Activated effector memory CD4-positive, alpha-beta T cell treated with Interleukin-2 at 50 U/mL for 16 hours (primary cell): ENCODE data around the gene KCNK13.

ENCODE experiments used
- DNase-seq: peaks from one replicate; pipeline ENCODE4 v3.0.0-alpha.2; 2020

Gene KCNK13

GRCh38 chr14:90137807-90138206, 76.0 kb downstream of the KCNK13 start:
- no peak for DNase-seq

DNA sequence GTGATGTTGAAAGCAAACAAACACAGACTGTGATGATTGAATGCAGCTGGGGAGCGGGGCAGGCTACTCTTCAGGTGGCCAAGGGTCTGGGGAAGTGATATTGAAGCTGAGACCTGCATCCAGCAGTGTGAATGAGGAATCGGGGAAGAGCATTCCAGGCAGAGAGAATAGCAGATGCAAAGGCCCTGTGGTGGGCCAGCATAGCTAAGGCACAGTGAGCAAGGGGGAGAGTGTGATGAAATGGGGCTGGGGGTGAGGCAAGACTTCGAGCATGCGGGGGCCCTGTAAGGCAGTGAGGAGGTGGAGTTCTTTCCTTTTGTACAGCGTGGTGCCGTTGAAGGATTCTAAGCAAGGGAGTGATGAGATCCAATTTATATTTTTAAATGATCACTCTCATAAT, 77.4 kb downstream of the KCNK13 start:
- no peak for DNase-seq

- no peak for DNase-seq
Measured at GRCh38 chr14:90140298-90140955, 78.6 kb downstream of the KCNK13 start.

DNA sequence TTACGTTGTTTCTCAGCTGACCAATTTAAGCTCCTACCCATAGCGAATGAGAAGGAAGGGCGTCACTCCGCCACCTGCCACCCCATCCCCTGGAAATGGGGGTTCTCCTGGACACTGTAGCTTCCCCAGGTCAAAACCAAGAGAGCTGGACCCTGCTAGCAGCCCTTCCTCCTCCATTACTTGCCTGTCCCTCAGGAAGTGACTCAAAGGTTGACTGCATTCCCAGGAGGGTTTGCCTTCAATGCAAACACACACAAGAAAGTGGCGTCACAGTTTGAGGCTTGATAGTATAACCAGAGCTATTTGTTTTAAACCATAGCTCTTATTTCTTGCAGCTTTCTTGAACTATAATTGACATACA, 79.1 kb downstream of the KCNK13 start:
- DNase-seq = no peak

DNA sequence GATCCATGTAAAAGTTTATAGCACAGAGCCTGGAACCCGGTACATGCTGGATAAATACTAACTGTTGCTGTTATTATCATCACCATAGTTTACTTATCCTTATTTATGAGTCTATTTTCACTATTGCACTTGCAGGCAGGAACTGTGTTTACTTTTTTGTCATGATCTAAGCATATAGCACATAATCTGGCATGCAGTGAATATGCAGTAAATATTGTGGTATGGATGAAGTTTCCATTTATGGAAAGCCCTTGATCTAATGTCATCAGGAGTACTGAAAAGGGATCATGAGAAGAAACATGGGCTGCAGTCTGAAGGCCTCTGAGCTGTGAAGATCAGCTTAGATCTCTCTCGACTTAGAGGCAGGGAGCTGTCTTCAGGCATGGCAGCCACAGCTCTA, 91.6 kb downstream of the KCNK13 start:
- DNase-seq = no peak

DNA sequence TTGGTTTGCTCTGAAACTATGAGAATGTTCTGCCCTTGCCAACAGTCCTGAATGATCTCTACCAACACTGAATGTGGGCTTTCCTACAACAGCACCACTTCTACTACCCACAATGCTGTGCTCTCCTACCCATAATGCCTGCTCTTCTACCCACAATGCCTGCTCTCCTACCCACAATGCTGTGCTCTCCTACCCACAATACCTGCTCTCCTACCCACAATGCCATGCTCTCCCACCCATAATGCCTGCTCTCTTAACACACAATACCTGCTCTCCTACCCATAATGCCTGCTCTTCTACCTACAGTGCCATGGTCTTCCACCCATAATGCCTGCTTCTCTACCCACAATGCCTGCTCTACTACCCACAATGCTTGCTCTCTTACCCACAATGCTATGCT, 92.3 kb downstream of the KCNK13 start:
- no peak for DNase-seq

- no peak for DNase-seq
Measured at GRCh38 chr14:90159146-90159545, 97.4 kb downstream of the KCNK13 start.

GRCh38 chr14:90159688-90160087, 97.9 kb downstream of the KCNK13 start:
- DNase-seq = no peak

DNA sequence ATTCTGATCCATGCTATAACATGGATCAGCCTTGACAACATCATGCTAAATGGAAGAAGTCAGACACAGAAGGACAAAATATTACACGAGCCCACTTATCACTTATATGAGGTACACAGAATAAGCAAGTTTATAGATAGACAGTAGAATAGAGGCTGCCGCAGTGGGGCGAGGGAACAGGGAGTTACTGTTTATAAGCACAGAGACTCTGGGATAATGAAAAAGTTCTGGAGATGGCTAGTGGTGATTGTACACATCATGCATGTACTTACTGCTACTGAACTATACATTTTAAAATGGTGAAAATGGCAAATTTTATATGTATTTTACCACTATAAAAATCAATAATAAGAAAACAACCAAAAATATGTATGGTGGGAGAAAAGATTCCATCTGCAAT, 99.3 kb downstream of the KCNK13 start:
- no peak for DNase-seq

- no peak for DNase-seq
Measured at GRCh38 chr14:90168425-90169105, 106.8 kb downstream of the KCNK13 start.

GRCh38 chr14:90175631-90176030, 113.8 kb downstream of the KCNK13 start:
- DNase-seq = no peak

GRCh38 chr14:90177539-90178189, 115.9 kb downstream of the KCNK13 start:
- DNase-seq = no peak

DNA sequence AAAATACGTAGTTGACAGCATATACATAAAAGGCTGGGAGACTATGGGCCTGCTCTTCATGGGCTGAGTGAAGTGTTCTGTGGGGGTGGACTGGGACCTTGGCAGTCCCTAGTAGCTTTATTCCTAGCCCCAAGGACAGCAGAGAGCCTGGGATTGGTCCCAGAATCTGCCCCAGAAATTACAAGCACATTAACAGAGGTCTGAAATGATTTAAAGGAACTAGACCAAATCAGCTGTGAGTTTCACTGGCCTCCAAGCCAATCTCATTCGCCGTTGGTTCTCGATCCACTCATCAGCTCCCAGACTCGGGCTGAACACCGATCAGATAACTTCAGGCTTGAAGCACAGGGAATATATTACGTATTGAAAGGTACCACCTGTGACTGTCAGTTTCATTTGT, 117.6 kb downstream of the KCNK13 start:
- no peak for DNase-seq

DNA sequence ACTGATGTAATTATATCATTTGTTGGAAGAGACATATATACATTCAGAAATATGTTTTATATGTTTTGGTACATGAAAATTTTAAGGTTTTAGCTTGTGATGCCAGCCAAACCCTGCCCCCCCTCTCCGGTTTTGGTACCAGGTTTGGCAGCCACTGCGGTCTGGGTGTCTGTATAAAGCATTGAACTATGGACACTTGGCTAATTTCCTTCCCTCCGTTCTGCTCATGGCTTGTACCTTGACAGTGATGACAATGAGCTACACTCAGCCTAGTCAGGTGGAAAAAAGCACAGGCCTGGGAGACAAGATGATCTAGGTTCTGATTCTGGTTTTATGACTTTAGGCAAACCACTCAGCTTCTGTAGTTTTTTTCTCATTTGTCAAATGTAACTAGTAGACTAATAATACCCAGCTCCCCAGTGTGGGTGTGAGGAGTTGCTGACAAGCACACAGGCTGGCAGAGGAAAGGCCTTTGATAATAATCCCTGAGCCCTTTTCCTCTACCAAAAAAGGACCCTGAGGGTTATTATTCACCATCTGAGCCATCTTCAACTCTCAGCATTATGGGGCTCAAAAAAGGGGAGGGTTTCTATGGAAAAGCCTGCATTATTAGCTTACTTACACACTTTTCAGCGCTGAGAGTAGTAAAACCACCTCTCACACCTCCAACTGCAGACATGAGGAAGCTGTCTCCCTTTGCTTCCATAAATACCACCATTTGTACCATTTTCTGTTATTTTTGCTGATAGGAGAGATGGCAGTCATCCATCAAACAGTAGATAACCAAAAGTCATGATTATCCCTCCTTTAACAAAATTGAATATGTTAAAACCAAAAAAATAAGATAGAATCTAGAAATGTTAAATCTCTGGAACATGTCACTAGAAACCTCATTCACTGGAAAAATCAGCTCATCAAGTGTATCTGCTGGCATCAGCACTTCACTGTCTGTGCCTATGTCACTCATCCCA, 118.3 kb downstream of the KCNK13 start:
- no peak for DNase-seq

GRCh38 chr14:90184094-90184493, 122.3 kb downstream of the KCNK13 start:
- DNase-seq = no peak

DNA sequence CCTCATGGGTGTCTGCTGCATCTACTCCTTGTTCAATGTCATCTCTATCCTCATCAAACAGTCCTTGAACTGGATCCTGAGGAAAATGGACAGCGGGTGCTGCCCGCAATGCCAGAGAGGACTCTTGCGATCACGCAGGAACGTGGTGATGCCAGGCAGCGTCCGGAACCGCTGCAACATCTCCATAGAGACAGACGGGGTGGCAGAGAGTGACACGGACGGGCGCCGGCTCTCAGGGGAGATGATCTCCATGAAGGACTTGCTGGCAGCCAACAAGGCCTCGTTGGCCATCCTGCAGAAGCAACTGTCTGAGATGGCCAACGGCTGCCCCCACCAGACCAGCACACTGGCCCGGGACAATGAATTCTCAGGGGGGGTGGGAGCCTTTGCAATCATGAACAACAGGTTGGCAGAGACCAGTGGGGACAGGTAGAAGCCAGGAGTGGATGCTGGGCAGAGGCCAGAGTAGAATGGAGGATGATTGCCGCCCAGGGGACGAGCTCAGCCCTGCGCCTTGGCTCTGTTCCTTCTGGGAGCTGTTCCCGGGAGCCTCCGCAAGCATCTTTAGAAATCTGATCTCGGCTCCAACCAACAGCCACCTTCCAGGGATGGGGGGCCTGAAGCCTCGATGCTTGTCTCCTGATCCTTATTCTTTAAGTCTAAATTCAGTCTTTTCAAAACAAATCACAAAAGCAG, 122.9 kb downstream of the KCNK13 start:
- no peak for DNase-seq

DNA sequence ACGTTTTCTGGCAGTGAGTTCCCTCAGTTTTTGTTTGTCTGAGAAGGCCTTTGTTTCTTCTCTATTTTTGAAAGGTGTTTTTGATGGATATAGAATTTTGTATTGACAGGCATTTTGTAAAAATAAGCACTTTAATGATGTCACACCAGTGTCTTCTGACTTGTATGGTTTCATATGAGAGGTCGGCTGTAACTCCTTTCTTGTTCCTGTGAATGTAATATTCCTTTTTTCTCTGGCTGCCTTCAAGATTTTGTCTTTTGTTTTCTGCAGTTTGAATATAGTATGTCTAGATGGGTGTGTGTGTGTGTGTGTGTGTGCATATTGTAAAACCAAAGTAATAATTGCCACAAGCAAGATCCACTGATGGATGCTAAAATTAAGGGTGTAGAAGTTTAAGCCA, 126.8 kb downstream of the KCNK13 start:
- no peak for DNase-seq

- DNase-seq = no peak
Measured at GRCh38 chr14:90191154-90191553, 129.4 kb downstream of the KCNK13 start.

DNA sequence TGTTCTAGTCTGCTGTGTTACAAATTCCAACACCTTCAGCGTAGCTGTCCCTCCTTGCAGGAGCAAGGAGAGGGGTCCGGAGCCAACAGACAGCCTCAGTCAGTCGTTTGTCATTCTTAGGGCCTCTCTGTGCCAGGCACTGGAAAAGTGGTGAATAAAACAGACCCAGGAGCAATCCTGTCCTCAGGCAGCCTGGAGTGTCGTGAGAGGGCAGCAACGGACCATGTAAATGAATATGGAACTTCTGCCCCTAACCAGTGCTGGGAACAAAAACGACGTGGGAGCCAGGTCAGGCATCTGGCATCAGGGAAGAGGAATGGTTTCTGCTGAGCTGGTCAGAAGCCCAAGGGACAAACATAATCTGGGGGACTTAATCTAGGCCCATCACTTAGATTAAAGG, 129.8 kb downstream of the KCNK13 start:
- DNase-seq = no peak

GRCh38 chr14:90193925-90194324, 132.1 kb downstream of the KCNK13 start:
- no peak for DNase-seq

DNA sequence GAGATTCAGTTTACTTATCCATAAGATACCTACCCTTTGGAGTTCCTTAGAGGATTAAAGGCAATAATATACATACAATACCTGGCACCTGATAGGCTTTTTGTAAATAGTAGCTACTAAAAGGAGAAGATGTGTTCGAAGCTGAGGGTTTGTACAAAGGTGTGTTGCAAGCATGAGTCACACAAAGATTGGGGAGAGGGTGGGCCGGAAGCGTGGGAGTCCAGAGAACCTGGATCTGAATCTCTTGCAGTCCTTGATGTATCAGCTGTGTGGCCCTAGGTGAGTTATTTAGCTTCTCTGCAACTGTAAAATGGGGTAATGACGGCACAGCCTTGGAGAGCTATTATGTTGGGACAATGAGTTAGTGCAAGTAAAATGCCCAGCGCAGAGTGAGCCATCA, 132.9 kb downstream of the KCNK13 start:
- DNase-seq = no peak

GRCh38 chr14:90198541-90199060, 136.8 kb downstream of the KCNK13 start:
- no peak for DNase-seq
